Measurements from ENCODE around the gene SMPDL3A. TPM values are rescaled to one million over a fixed set of nuclear protein-coding genes. Genes with fewer than 3 reads are reported as not detected.
A peak's percentile ranks its signal among the peaks of the same experiment; 100 is the strongest.

The SMPDL3A gene
- polyA plus RNA-seq, 4 donors: 21.0 to 120 (median 68.7) TPM

DNA sequence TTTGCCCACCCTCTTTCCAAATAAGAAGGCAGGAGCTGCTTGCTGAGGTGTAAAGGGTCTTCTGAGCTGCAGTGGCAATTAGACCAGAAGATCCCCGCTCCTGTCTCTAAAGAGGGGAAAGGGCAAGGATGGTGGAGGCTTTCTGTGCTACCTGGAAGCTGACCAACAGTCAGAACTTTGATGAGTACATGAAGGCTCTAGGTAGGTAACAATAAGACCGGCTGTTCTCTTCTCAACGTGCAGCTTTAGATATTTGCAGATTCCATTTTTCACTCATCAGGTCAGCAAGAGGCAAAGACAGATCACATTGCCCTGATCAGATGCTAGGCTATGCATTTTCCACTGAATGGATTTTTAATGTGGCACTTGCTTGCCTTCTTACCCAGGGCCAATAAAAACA is 9.4 kb upstream of the SMPDL3A start, which contains the start of gene FABP7:
FABP7 (plus strand) TSS at position 50 of the 400 bp plus-strand sequence; CDS start at position 129, 79 bp downstream.
- no peaks in the 10 kb centered on the region for H3K36me3 ChIP-seq (ENCODE audit: control insufficient read depth in 3 of 3, insufficient read depth in 2 of 3, low read depth in 1 of 3, low read length in 3 of 3)
- no peaks in the 10 kb centered on the region for H3K27me3 ChIP-seq (ENCODE audit: control insufficient read depth in 3 of 3, insufficient read depth in 3 of 3, low read length in 3 of 3)
- no peak within 1 kb of the TSS for H3K4me3 ChIP-seq (ENCODE audit: low read depth in 1 of 3, low read length in 3 of 3)
- H3K9me3 ChIP-seq (ENCODE audit: control insufficient read depth in 2 of 2, insufficient read depth in 1 of 2, low read depth in 1 of 2, low read length in 1 of 2): no peaks in the 10 kb centered on the region
- no peaks in the 10 kb centered on the region for H3K4me1 ChIP-seq (ENCODE audit: control insufficient read depth in 3 of 3, insufficient read depth in 2 of 3, low read depth in 1 of 3, low read length in 2 of 3)
- DNase-seq (no peak), FAIRE-seq (no peak)
- no peak within 1 kb of the TSS for H3K27ac ChIP-seq (ENCODE audit: low read depth in 1 of 3, low read length in 2 of 3)
- WGBS, 3 donors: 78 to 88% (median 78%) methylated on average over 3 of the region's 3 CpGs

DNA sequence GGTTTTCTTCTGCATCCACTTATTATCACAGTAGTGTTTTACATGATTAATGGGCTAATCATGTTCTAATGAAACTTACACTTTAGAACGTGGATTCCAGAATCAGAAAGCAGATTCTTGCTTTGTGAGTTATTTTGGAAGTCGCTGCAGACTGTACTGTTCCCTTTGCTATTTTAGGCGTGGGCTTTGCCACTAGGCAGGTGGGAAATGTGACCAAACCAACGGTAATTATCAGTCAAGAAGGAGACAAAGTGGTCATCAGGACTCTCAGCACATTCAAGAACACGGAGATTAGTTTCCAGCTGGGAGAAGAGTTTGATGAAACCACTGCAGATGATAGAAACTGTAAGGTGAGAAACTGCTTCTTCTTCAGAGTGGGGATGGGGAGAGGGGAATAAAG is 8.9 kb upstream of the SMPDL3A start:
- WGBS, 3 donors: 48 to 56% (median 53%) methylated on average over 5 of the region's 5 CpGs
- FAIRE-seq: no peak

DNA sequence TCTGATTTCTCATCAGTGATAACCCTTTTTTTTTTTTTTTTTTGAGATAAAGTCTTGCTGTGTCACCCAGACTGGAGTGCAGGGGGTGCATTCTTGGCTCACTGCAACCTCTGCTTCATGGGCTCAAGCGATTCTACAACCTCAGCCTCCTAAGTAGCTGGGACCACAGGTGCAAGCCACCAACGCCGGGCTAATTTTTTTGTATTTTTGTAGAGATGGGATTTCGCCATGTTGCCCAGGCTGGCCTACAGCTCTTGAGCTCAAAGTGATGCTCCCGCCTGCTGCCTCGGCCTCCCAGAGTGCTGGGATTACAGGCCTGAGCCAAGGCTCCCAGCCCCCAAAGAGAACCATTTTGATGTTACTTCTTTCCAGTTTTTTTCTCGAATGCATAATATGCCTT is 7.3 kb upstream of the SMPDL3A start:
- no peaks in the 10 kb centered on the region for H3K4me1 ChIP-seq (ENCODE audit: control insufficient read depth in 3 of 3, insufficient read depth in 2 of 3, low read depth in 1 of 3, low read length in 2 of 3)
- H3K4me3 ChIP-seq (ENCODE audit: low read depth in 1 of 3, low read length in 3 of 3): no peak overlapping the region
- H3K36me3 ChIP-seq (ENCODE audit: control insufficient read depth in 3 of 3, insufficient read depth in 2 of 3, low read depth in 1 of 3, low read length in 3 of 3): no peaks in the 10 kb centered on the region
- 94 to 96% (median 94%) methylated on average over 7 of the region's 7 CpGs for WGBS, 3 donors
- H3K27me3 ChIP-seq (ENCODE audit: control insufficient read depth in 3 of 3, insufficient read depth in 3 of 3, low read length in 3 of 3): no peaks in the 10 kb centered on the region
- H3K27ac ChIP-seq (ENCODE audit: low read depth in 1 of 3, low read length in 2 of 3): no peak overlapping the region
- no peak for FAIRE-seq
- no peaks in the 10 kb centered on the region for H3K9me3 ChIP-seq (ENCODE audit: control insufficient read depth in 2 of 2, insufficient read depth in 1 of 2, low read depth in 1 of 2, low read length in 1 of 2)
- DNase-seq: no peak

More for the DNA sequence above, 8.9 kb upstream of the SMPDL3A start:
- Histone ChIP-seq H3K4me1 (ENCODE audit: control insufficient read depth in 3 of 3, insufficient read depth in 2 of 3, low read depth in 1 of 3, low read length in 2 of 3) (no peaks in the 10 kb centered on the region), H3K4me3 (ENCODE audit: low read depth in 1 of 3, low read length in 3 of 3) (no peak overlapping the region), H3K27ac (ENCODE audit: low read depth in 1 of 3, low read length in 2 of 3) (no peak overlapping the region), H3K36me3 (ENCODE audit: control insufficient read depth in 3 of 3, insufficient read depth in 2 of 3, low read depth in 1 of 3, low read length in 3 of 3) (no peaks in the 10 kb centered on the region), H3K27me3 (ENCODE audit: control insufficient read depth in 3 of 3, insufficient read depth in 3 of 3, low read length in 3 of 3) (no peaks in the 10 kb centered on the region), H3K9me3 (ENCODE audit: control insufficient read depth in 2 of 2, insufficient read depth in 1 of 2, low read depth in 1 of 2, low read length in 1 of 2) (no peaks in the 10 kb centered on the region)
- DNase-seq: no peak

DNA sequence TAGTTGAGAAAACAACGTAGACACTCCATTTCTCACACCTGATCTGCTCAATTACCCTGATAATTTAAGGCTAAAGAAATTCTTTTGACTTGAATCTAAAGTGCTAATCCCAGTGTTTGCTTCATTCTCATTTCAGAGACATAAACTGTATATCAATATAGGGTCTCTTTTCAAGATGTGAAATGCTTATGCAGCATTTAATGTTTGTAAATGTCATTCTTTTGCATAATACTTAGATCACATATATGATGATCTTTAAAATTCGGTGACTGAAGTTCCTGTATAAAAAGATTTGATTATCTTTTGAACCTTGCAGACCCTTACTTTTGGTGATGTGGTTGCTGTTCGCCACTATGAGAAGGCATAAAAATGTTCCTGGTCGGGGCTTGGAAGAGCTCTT is 5.7 kb upstream of the SMPDL3A start:
- DNase-seq (no peak), FAIRE-seq (no peak)
- no peaks in the 10 kb centered on the region for H3K9me3 ChIP-seq (ENCODE audit: control insufficient read depth in 2 of 2, insufficient read depth in 1 of 2, low read depth in 1 of 2, low read length in 1 of 2)
- no peak overlapping the region for H3K4me3 ChIP-seq (ENCODE audit: low read depth in 1 of 3, low read length in 3 of 3)
- H3K27ac ChIP-seq (ENCODE audit: low read depth in 1 of 3, low read length in 2 of 3): no peak overlapping the region
- H3K36me3 ChIP-seq (ENCODE audit: control insufficient read depth in 3 of 3, insufficient read depth in 2 of 3, low read depth in 1 of 3, low read length in 3 of 3): no peaks in the 10 kb centered on the region
- no peaks in the 10 kb centered on the region for H3K27me3 ChIP-seq (ENCODE audit: control insufficient read depth in 3 of 3, insufficient read depth in 3 of 3, low read length in 3 of 3)
- peaks cover 0 to 4% (median 3%) of the 10 kb centered on the region in 3 donors for H3K4me1 ChIP-seq (ENCODE audit: control insufficient read depth in 3 of 3, insufficient read depth in 2 of 3, low read depth in 1 of 3, low read length in 2 of 3)
- WGBS, 3 donors: 75 to 82% (median 80%) methylated on average over 4 of the region's 4 CpGs

DNA sequence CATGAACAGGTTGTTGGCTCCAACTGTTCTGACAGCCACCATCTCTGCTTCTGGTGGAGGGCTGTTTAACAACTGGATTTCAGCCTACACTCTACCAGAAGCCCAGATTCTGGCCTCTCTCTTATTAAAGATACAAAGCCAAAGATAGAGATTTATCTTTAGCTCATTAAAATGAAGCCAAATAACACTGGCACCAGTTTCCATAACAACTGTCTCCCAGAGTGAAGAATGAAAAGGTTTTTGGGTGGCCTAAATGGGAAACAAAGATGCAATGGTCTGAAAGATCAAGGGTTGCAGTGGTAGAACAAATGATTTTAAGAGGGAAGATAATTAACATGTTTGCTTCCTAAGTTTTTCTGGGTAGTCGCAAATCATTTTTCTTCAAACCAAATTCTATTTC is 3.2 kb upstream of the SMPDL3A start:
- Histone ChIP-seq H3K4me1 (ENCODE audit: control insufficient read depth in 3 of 3, insufficient read depth in 2 of 3, low read depth in 1 of 3, low read length in 2 of 3) (peaks cover 0 to 15% (median 4%) of the 10 kb centered on the region in 3 donors), H3K36me3 (ENCODE audit: control insufficient read depth in 3 of 3, insufficient read depth in 2 of 3, low read depth in 1 of 3, low read length in 3 of 3) (no peaks in the 10 kb centered on the region), H3K27me3 (ENCODE audit: control insufficient read depth in 3 of 3, insufficient read depth in 3 of 3, low read length in 3 of 3) (no peaks in the 10 kb centered on the region), H3K9me3 (ENCODE audit: control insufficient read depth in 2 of 2, insufficient read depth in 1 of 2, low read depth in 1 of 2, low read length in 1 of 2) (no peaks in the 10 kb centered on the region), H3K27ac (ENCODE audit: low read depth in 1 of 3, low read length in 2 of 3) (no peak overlapping the region), H3K4me3 (ENCODE audit: low read depth in 1 of 3, low read length in 3 of 3) (no peak overlapping the region)
- no peak for DNase-seq
- no peak for FAIRE-seq
- WGBS, 3 donors: 90 to 97% (median 93%) methylated on average over 1 of the region's 1 CpG

DNA sequence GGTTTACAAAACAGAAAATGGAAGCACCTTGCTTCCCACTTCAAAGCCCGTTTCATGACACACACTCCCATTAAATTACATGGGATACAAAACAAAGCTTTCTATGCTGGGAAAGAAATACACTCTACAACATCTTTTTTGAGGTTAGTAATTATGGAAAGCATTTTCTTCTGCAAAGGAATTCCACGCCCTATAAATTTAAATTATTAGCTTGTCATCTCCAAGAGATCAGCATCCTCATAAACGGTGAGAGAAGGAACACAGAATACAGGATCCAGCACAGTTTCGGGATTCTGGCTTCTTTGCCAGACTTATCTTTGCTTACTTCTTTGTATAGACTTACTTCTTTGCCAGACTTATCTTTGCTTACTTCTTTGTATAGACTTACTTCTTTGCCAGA is 1.3 kb upstream of the SMPDL3A start:
- no peak overlapping the region for H3K27ac ChIP-seq (ENCODE audit: low read depth in 1 of 3, low read length in 2 of 3)

GRCh38 chr6:122788208-122788607 is 850 bp upstream of the SMPDL3A start:
- Histone ChIP-seq H3K36me3 (ENCODE audit: control insufficient read depth in 3 of 3, insufficient read depth in 2 of 3, low read depth in 1 of 3, low read length in 3 of 3) (no peaks in the 10 kb centered on the region), H3K9me3 (ENCODE audit: control insufficient read depth in 2 of 2, insufficient read depth in 1 of 2, low read depth in 1 of 2, low read length in 1 of 2) (no peaks in the 10 kb centered on the region), H3K4me1 (ENCODE audit: control insufficient read depth in 3 of 3, insufficient read depth in 2 of 3, low read depth in 1 of 3, low read length in 2 of 3) (peaks cover 0 to 30% (median 4%) of the 10 kb centered on the region in 3 donors), H3K27me3 (ENCODE audit: control insufficient read depth in 3 of 3, insufficient read depth in 3 of 3, low read length in 3 of 3) (no peaks in the 10 kb centered on the region), H3K27ac (ENCODE audit: low read depth in 1 of 3, low read length in 2 of 3) (peak overlapping the region in 1 of 3 donors; percentile 87), H3K4me3 (ENCODE audit: low read depth in 1 of 3, low read length in 3 of 3) (no peak overlapping the region)
- FAIRE-seq (no peak), DNase-seq (no peak)
- WGBS, 3 donors: 41 to 53% (median 48%) methylated on average over 6 of the region's 6 CpGs

More for the DNA sequence above, 1.3 kb upstream of the SMPDL3A start:
- Histone ChIP-seq H3K9me3 (ENCODE audit: control insufficient read depth in 2 of 2, insufficient read depth in 1 of 2, low read depth in 1 of 2, low read length in 1 of 2) (no peaks in the 10 kb centered on the region), H3K36me3 (ENCODE audit: control insufficient read depth in 3 of 3, insufficient read depth in 2 of 3, low read depth in 1 of 3, low read length in 3 of 3) (no peaks in the 10 kb centered on the region), H3K4me1 (ENCODE audit: control insufficient read depth in 3 of 3, insufficient read depth in 2 of 3, low read depth in 1 of 3, low read length in 2 of 3) (peaks cover 0 to 29% (median 4%) of the 10 kb centered on the region in 3 donors), H3K4me3 (ENCODE audit: low read depth in 1 of 3, low read length in 3 of 3) (no peak overlapping the region), H3K27me3 (ENCODE audit: control insufficient read depth in 3 of 3, insufficient read depth in 3 of 3, low read length in 3 of 3) (no peaks in the 10 kb centered on the region)
- no peak for FAIRE-seq
- 84 to 90% (median 84%) methylated on average over 4 of the region's 4 CpGs for WGBS, 3 donors
- DNase-seq: no peak

GRCh38 chr6:122788663-122789181 is 336 bp upstream of the SMPDL3A start:
- FAIRE-seq (no peak), DNase-seq (no peak)
- Histone ChIP-seq H3K4me1 (ENCODE audit: control insufficient read depth in 3 of 3, insufficient read depth in 2 of 3, low read depth in 1 of 3, low read length in 2 of 3) (peaks cover 0 to 30% (median 4%) of the 10 kb centered on the region in 3 donors), H3K27me3 (ENCODE audit: control insufficient read depth in 3 of 3, insufficient read depth in 3 of 3, low read length in 3 of 3) (no peaks in the 10 kb centered on the region), H3K36me3 (ENCODE audit: control insufficient read depth in 3 of 3, insufficient read depth in 2 of 3, low read depth in 1 of 3, low read length in 3 of 3) (no peaks in the 10 kb centered on the region), H3K4me3 (ENCODE audit: low read depth in 1 of 3, low read length in 3 of 3) (peak overlapping the region; percentile 2 to 74 (median 71)), H3K9me3 (ENCODE audit: control insufficient read depth in 2 of 2, insufficient read depth in 1 of 2, low read depth in 1 of 2, low read length in 1 of 2) (no peaks in the 10 kb centered on the region), H3K27ac (ENCODE audit: low read depth in 1 of 3, low read length in 2 of 3) (peak overlapping the region; percentile 87 to 98 (median 97))
- 7 to 13% (median 11%) methylated on average over 10 of the region's 10 CpGs for WGBS, 3 donors

DNA sequence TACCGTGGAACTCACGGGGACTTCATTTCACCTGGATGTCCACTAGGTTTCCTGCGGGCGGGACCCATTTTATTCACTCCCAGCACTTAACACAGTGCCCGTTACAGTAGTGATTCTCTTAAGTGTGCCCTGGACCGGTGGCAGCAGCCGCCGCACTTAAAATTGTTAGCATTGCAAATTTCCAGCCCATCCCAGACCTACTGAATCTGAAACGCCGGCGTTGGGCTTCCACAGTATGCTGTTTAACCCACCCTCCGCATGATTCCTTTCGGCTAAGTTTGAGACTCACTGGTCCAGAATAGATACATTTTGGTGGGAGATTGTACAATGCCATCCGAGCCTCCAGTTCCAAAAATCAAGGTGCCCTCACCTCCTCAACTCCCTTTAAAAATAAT is 967 bp downstream of the SMPDL3A start:
- peak overlapping the region; percentile 59 to 74 (median 71) for H3K4me3 ChIP-seq (ENCODE audit: low read depth in 1 of 3, low read length in 3 of 3)
- 2 to 3% (median 3%) methylated on average over 14 of the region's 14 CpGs for WGBS, 3 donors
- H3K36me3 ChIP-seq (ENCODE audit: control insufficient read depth in 3 of 3, insufficient read depth in 2 of 3, low read depth in 1 of 3, low read length in 3 of 3): no peaks in the 10 kb centered on the region
- H3K27ac ChIP-seq (ENCODE audit: low read depth in 1 of 3, low read length in 2 of 3): peak overlapping the region; percentile 87 to 98 (median 97)
- no peak for FAIRE-seq
- H3K27me3 ChIP-seq (ENCODE audit: control insufficient read depth in 3 of 3, insufficient read depth in 3 of 3, low read length in 3 of 3): no peaks in the 10 kb centered on the region
- DNase-seq: no peak
- peaks cover 0 to 30% (median 4%) of the 10 kb centered on the region in 3 donors for H3K4me1 ChIP-seq (ENCODE audit: control insufficient read depth in 3 of 3, insufficient read depth in 2 of 3, low read depth in 1 of 3, low read length in 2 of 3)
- no peaks in the 10 kb centered on the region for H3K9me3 ChIP-seq (ENCODE audit: control insufficient read depth in 2 of 2, insufficient read depth in 1 of 2, low read depth in 1 of 2, low read length in 1 of 2)

Data from small intestine (tissue), 7 donors.